Glutamatergic neuron (in vitro differentiated cells): ENCODE measurements around the gene CNOT3. TPM values are rescaled to one million over a fixed set of nuclear protein-coding genes. Genes with fewer than 3 reads are reported as not detected.

Experiments
- DNase-seq: peaks from one replicate; pipeline ENCODE4 v3.0.0; 2022
- H3K27ac Mint-ChIP-seq: one replicate; pipeline ENCODE4 v1.8.0; 2020; ENCODE audit warnings: mild to moderate bottlenecking, mixed read lengths, inconsistent platforms; ENCODE audit not compliant: unreplicated experiment
- H3K27me3 Mint-ChIP-seq: one replicate; pipeline ENCODE4 v1.8.0; 2020; ENCODE audit warnings: mild to moderate bottlenecking, moderate library complexity, mixed read lengths, inconsistent platforms; ENCODE audit not compliant: unreplicated experiment
- H3K36me3 Mint-ChIP-seq: one replicate; pipeline ENCODE4 v1.8.0; 2020; ENCODE audit warnings: mild to moderate bottlenecking, mixed read lengths, inconsistent platforms; ENCODE audit not compliant: unreplicated experiment
- H3K4me1 Mint-ChIP-seq: one replicate; pipeline ENCODE4 v1.8.0; 2020; ENCODE audit warnings: mild to moderate bottlenecking, low read depth, mixed read lengths, inconsistent platforms; ENCODE audit not compliant: unreplicated experiment
- H3K4me3 Mint-ChIP-seq: one replicate; pipeline ENCODE4 v1.8.0; 2020; ENCODE audit warnings: mild to moderate bottlenecking, mixed read lengths, inconsistent platforms; ENCODE audit not compliant: unreplicated experiment
- H3K9me3 Mint-ChIP-seq: one replicate; pipeline ENCODE4 v1.8.0; 2020; ENCODE audit warnings: mild to moderate bottlenecking, moderate library complexity, mixed read lengths, inconsistent platforms; ENCODE audit not compliant: unreplicated experiment
- total RNA-seq: library from RNA; stranded (reverse); fragmentation: NEBNext Ultra II Directional; extraction: Animal tissue kit (Norgen Biotek cat#: 25700); gene quantifications from one replicate; pipeline ENCODE4 v1.2.1, GENCODE V29; 2021; ENCODE audit not compliant: unreplicated experiment
- TF ChIP-seq, protein P1 (sequence below): fragments of 200-600 bp; sonication (generic); IDR thresholded peaks from one replicate; pipeline ENCODE4 v1.5.0; 2021; ENCODE audit not compliant: partially characterized antibody, unreplicated experiment

Gene CNOT3
- total RNA-seq, 1 donor from 2014 or later: 56.9 TPM

DNA sequence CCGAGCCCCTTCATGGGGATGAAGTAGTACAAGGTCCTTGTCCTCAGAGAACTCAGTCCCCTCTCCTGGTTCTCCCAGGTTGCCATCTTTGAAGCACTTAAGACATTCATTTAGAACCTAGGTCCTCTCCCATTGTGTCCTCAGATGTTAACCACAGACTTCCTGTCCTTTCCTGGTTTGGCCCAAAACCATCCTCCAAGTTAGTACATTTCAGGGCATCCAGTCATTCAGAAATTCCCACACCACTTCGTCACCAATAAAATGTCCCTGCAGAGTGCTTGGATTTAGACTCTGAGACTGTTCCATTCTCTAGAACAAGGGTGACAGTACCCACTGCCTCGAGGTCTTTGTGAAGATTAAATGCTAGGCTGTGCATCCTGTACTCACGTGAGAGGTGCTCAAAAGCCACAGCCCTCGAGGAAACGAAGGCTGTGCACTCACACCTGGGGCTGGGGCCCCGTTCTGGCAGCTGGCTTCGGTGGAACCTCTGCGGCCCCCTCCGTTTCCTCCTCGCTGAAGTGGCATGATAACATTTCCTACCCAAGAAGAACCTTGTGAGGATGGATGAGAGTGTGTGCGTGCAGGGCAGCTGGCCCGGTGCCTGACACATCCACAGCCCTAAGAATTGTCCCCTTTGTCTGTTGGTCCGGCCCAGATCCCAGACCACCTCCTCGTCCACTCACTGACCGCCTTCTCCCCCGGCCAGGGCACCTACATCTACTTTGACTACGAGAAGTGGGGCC, 17.2 kb downstream of the CNOT3 start:
- Mint-ChIP-seq H3K36me3 (peaks cover 4% of the 10 kb centered on the region), H3K4me1 (peaks cover under 1% of the 10 kb centered on the region), H3K4me3 (no peak overlapping the region), H3K27ac (no peak overlapping the region), H3K9me3 (peaks cover 12% of the 10 kb centered on the region), H3K27me3 (peaks cover 10% of the 10 kb centered on the region)
- TF ChIP-seq, protein P1, sequence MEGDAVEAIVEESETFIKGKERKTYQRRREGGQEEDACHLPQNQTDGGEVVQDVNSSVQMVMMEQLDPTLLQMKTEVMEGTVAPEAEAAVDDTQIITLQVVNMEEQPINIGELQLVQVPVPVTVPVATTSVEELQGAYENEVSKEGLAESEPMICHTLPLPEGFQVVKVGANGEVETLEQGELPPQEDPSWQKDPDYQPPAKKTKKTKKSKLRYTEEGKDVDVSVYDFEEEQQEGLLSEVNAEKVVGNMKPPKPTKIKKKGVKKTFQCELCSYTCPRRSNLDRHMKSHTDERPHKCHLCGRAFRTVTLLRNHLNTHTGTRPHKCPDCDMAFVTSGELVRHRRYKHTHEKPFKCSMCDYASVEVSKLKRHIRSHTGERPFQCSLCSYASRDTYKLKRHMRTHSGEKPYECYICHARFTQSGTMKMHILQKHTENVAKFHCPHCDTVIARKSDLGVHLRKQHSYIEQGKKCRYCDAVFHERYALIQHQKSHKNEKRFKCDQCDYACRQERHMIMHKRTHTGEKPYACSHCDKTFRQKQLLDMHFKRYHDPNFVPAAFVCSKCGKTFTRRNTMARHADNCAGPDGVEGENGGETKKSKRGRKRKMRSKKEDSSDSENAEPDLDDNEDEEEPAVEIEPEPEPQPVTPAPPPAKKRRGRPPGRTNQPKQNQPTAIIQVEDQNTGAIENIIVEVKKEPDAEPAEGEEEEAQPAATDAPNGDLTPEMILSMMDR: no peak
- no peak for DNase-seq

DNA sequence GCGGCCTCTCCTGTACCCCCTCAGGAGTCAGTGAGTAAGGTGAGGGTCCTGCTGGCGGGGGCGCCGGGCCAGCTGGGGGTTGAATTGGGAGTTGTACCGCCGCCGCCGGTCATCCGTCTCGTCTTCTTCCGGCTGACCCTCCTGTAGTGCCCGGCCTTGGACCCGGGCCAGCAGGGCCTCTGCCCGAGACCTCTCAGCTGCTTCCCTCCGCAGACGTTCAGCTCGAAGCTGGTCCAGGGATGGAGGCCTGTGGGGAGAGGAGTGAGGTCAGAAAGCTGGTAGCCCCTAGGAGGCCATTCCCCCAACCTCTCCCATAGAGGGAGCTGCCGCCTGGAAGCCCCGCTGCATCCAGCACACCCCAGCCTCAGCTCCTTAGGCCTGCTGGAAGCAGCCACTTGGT, 18.1 kb downstream of the CNOT3 start:
- H3K27ac Mint-ChIP-seq: no peak overlapping the region
- H3K4me3 Mint-ChIP-seq: no peak overlapping the region
- DNase-seq: no peak

DNA sequence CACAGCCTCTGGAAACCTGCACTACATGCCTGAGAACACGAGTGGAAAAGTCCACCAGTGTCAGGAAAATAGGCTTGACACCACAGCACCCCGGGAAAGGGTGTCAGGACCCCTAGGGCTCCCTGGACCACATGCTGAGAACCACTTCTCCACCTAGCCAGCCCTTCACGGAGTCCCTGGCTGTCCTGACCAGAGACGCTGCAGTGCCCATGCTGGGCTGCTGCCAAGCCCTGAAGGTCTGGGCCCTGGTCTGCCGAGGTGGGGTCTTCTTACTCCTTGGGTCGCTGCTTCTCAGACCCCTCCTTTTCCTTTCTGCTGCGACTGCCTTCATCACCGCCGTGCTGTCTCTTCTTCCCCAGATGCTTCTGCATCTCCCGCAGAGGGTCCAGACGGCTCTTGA, 18.9 kb downstream of the CNOT3 start:
- Mint-ChIP-seq H3K4me3 (no peak overlapping the region), H3K27ac (no peak overlapping the region), H3K36me3 (peaks cover 4% of the 10 kb centered on the region), H3K27me3 (peaks cover 14% of the 10 kb centered on the region), H3K4me1 (peaks cover 9% of the 10 kb centered on the region), H3K9me3 (peaks cover 13% of the 10 kb centered on the region)
- DNase-seq: no peak
- TF ChIP-seq, protein P1: no peak

More for the DNA sequence above, 18.1 kb downstream of the CNOT3 start:
- Mint-ChIP-seq H3K36me3 (peaks cover 4% of the 10 kb centered on the region), H3K9me3 (peaks cover 13% of the 10 kb centered on the region), H3K4me1 (peaks cover 6% of the 10 kb centered on the region), H3K27me3 (peaks cover 10% of the 10 kb centered on the region)
- TF ChIP-seq, protein P1: no peak

DNA sequence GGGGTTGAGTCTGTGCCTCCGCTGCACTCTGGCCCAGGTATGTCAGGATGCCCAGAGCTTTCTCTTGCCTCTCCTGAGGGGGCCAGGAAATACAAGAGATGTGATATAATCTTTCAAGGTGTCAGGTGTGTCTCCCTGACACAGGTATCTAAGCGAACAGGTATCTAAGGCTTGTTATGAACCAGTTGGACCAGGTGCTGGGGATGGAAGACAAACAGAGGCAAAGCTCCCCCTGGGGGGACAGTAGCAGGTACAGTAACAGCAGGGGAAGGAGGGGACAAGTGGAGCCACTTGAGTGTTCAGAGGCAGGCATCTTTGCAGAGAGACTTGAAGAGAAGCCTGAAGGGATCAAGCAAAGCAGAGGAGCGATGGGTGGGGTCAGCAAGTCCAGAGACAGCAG, 19.4 kb downstream of the CNOT3 start:
- Mint-ChIP-seq H3K9me3 (peaks cover 13% of the 10 kb centered on the region), H3K4me3 (peak overlapping the region; percentile 30), H3K4me1 (peaks cover 9% of the 10 kb centered on the region), H3K27ac (no peak overlapping the region), H3K27me3 (peaks cover 17% of the 10 kb centered on the region), H3K36me3 (peaks cover 4% of the 10 kb centered on the region)
- no peak for DNase-seq
- TF ChIP-seq, protein P1: no peak

DNA sequence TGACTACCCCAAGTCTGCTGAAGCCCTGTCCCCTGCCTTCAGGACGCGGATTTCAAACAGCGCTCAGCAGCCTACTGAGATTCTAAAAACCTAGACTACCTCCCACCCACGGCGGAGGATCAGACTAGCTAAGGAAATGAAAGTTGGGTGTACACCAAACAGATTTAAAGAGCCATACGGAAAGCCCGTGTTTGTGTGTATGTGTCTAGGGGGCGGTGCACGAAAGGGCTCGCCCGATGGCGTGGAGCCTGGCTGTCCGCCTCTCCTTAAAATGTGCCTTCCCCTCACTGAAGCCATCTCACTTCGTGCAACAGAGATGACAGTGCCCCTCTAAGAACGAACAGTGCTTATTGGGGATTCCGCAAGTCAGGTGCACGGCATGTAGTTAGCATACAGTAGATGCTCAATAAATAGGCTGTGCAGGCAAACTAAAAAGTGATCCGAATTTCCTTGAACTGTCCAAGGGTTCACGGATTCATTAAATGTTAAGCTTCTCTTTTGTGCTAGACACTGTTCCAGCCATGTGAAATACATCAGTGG, 21.3 kb downstream of the CNOT3 start:
- no peak for DNase-seq
- peak overlapping the region; percentile 80 for H3K27ac Mint-ChIP-seq
- H3K4me1 Mint-ChIP-seq: peaks cover 9% of the 10 kb centered on the region
- H3K36me3 Mint-ChIP-seq: peaks cover 8% of the 10 kb centered on the region
- H3K9me3 Mint-ChIP-seq: peaks cover 13% of the 10 kb centered on the region
- H3K4me3 Mint-ChIP-seq: peak overlapping the region; percentile 100
- peaks cover 18% of the 10 kb centered on the region for H3K27me3 Mint-ChIP-seq
- TF ChIP-seq, protein P1: no peak
